GM18867 (cell line): Measurements from ENCODE around the gene SYDE2.
"Not testable (repeated sequence)": the region's sequence is repeated elsewhere in the genome, so short reads cannot be mapped to it uniquely, and the experiment has no call there.

Experiments used
- ATAC-seq: cut with Tn5 transposase; IDR thresholded peaks from one replicate; pipeline ENCODE4 v1.9.1; 2021; ENCODE audit warnings: mild to moderate bottlenecking, moderate library complexity; ENCODE audit not compliant: unreplicated experiment

Gene SYDE2

GRCh38 chr1:85200463-85201339, at the start of gene SYDE2:
TSS of gene SYDE2 (minus strand) at chr1:85201016. CDS start at chr1:85200996, 20 bp downstream.
- peak; percentile 84 for ATAC-seq

- ATAC-seq = not testable (repeated sequence)
Observed at GRCh38 chr1:85249042-85249441, 48.2 kb upstream of the SYDE2 start.

GRCh38 chr1:85245891-85246290, 45.1 kb upstream of the SYDE2 start:
- no peak for ATAC-seq

- ATAC-seq = no peak
Observed at GRCh38 chr1:85245456-85245855, 44.6 kb upstream of the SYDE2 start.

- no peak for ATAC-seq
Observed at GRCh38 chr1:85244271-85245061, 43.6 kb upstream of the SYDE2 start.

- ATAC-seq = no peak
Observed at GRCh38 chr1:85243372-85243771, 42.6 kb upstream of the SYDE2 start.

- no peak for ATAC-seq
Observed at GRCh38 chr1:85240643-85241042, 39.8 kb upstream of the SYDE2 start.

- ATAC-seq = no peak
Observed at GRCh38 chr1:85240174-85240601, 39.4 kb upstream of the SYDE2 start.

GRCh38 chr1:85237613-85238012, 36.8 kb upstream of the SYDE2 start:
- no peak for ATAC-seq

GRCh38 chr1:85230305-85230977, 29.6 kb upstream of the SYDE2 start:
- ATAC-seq = no peak

- no peak for ATAC-seq
Observed at GRCh38 chr1:85229574-85230097, 28.8 kb upstream of the SYDE2 start.

- no peak for ATAC-seq
Observed at GRCh38 chr1:85228972-85229371, 28.2 kb upstream of the SYDE2 start.

- ATAC-seq = no peak
Observed at GRCh38 chr1:85225624-85226380, 25.0 kb upstream of the SYDE2 start.

- ATAC-seq = no peak
Observed at GRCh38 chr1:85224734-85225623, 24.2 kb upstream of the SYDE2 start.

- no peak for ATAC-seq
Observed at GRCh38 chr1:85224295-85224694, 23.5 kb upstream of the SYDE2 start.

GRCh38 chr1:85223334-85223733, 22.5 kb upstream of the SYDE2 start:
- no peak for ATAC-seq

- ATAC-seq = no peak
Observed at GRCh38 chr1:85220756-85221201, 20.0 kb upstream of the SYDE2 start.

- ATAC-seq = no peak
Observed at GRCh38 chr1:85219853-85220610, 19.2 kb upstream of the SYDE2 start.

- no peak for ATAC-seq
Observed at GRCh38 chr1:85216697-85217096, 15.9 kb upstream of the SYDE2 start.
